ENCODE measurements around the gene ARIH2. TPM values are rescaled to one million over a fixed set of nuclear protein-coding genes. Genes with fewer than 3 reads are reported as not detected.

ARIH2 gene
- total and polyA plus RNA-seq, 2 of the 4 experiments (the other 2 are of a cell fraction): 62.3 to 93.7 TPM

- no peak overlapping the region for H2BK120ac ChIP-seq (ENCODE audit: low read depth, low read length)
- H3K18ac ChIP-seq (ENCODE audit: low read depth, low read length): no peak overlapping the region
- H4K5ac ChIP-seq (ENCODE audit: low read depth, low read length): no peak overlapping the region
- ChIA-PET POLR2A (ENCODE audit: unreplicated experiment) (no interaction called here), CTCF (no interaction called here)
- peaks cover 8% of the 10 kb centered on the region for H4K20me1 ChIP-seq (ENCODE audit: insufficient read depth, low read length)
- H3K56ac ChIP-seq (ENCODE audit: extremely low read depth, insufficient read depth, low read length): no peak overlapping the region
- intact Hi-C loops (cut with micrococcal nuclease): no loop called here
- ATAC-seq (ENCODE audit: low read depth) (no peak; the same call in 1 of the 2 replicates), DNase-seq (no peak)
- no peak overlapping the region for H3K4ac ChIP-seq (ENCODE audit: low read depth, low read length)
- H3K79me1 ChIP-seq (ENCODE audit: low read depth in 1 of 2, low read length in 2 of 2): peaks cover 16 to 62% of the 10 kb centered on the region in 2 experiments
- in situ Hi-C loops (cut with MboI; ENCODE audit: low sequenced_read_pairs): no loop called here
- no peak overlapping the region for H4K91ac ChIP-seq (ENCODE audit: insufficient read depth, low read depth, low read length)
- H3K27me3 ChIP-seq (ENCODE audit: control insufficient read depth, insufficient read depth, low read length): no peaks in the 10 kb centered on the region
- no TSS peak for BruUV-seq (replicated peaks)
- no peak overlapping the region for H3K14ac ChIP-seq (replicated peaks; ENCODE audit: low read depth, low read length)
- no peaks in the 10 kb centered on the region for H3K4me1 ChIP-seq (ENCODE audit: control insufficient read depth, insufficient read depth, low read length)
- H3K23ac ChIP-seq (ENCODE audit: low read depth, low read length): no peak overlapping the region
- TF ChIP-seq CTCF (conservative IDR thresholded peaks at IDR 0.05; ENCODE audit: low read depth, low read length) (no peak), CHD1 (IDR thresholded peaks at IDR 0.05; ENCODE audit: low read depth, low read length) (no peak), POLR2A (IDR thresholded peaks at IDR 0.05; ENCODE audit: low read depth, low read length) (no peak), RFX5 (IDR thresholded peaks at IDR 0.05; ENCODE audit: low read depth, low read length) (no peak), SMC3 (IDR thresholded peaks at IDR 0.05; ENCODE audit: low read depth, low read length) (no peak), BHLHE40 (IDR thresholded peaks at IDR 0.05; ENCODE audit: low read depth, low read length) (no peak), MAZ (IDR thresholded peaks at IDR 0.05; ENCODE audit: borderline replicate concordance, low read depth, low read length) (no peak), MXI1 (IDR thresholded peaks at IDR 0.05; ENCODE audit: borderline replicate concordance, low read depth, low read length) (no peak), USF2 (IDR thresholded peaks at IDR 0.05; ENCODE audit: low read depth, low read length) (no peak), RAD21 (IDR thresholded peaks at IDR 0.05; ENCODE audit: low read length) (no peak), NFE2L2 (IDR thresholded peaks at IDR 0.05; ENCODE audit: low read depth, low read length) (no peak), MAFK (IDR thresholded peaks at IDR 0.05; ENCODE audit: low read depth, low read length) (no peak), ELK1 (IDR thresholded peaks at IDR 0.05; ENCODE audit: borderline replicate concordance, low read depth, low read length) (no peak), RCOR1 (IDR thresholded peaks at IDR 0.05; ENCODE audit: insufficient replicate concordance, low read length) (no peak), CEBPB (IDR thresholded peaks at IDR 0.05; ENCODE audit: low read depth, low read length) (no peak), FOS (IDR thresholded peaks at IDR 0.05; ENCODE audit: low read depth, low read length) (no peak)
- no peak overlapping the region for H3K27ac ChIP-seq (ENCODE audit: insufficient read depth, low read length)
- dilution Hi-C loops (cut with HindIII; ENCODE audit: low sequenced_read_pairs, unreplicated experiment): no loop called here
- H3K4me2 ChIP-seq (ENCODE audit: low read depth, low read length): no peak overlapping the region
- no peak overlapping the region for H2BK15ac ChIP-seq (ENCODE audit: low read depth, low read length)
- H2AK5ac ChIP-seq (ENCODE audit: low read depth, low read length): no peak overlapping the region
- no peak overlapping the region for H2BK20ac ChIP-seq (ENCODE audit: low read depth, low read length)
- H3K9me1 ChIP-seq (ENCODE audit: insufficient read depth, low read length): peaks cover 7% of the 10 kb centered on the region
- peaks cover 19% of the 10 kb centered on the region for H3K36me3 ChIP-seq (ENCODE audit: control insufficient read depth, insufficient read depth, low read length)
- no peak overlapping the region for H3K9ac ChIP-seq (ENCODE audit: low read depth, low read length)
- H2AK9ac ChIP-seq (replicated peaks; ENCODE audit: low read depth, low read length, poor library complexity): no peak overlapping the region
- no peaks in the 10 kb centered on the region for H3K9me3 ChIP-seq (ENCODE audit: control insufficient read depth, insufficient read depth, low read length)
- no peak overlapping the region for H2BK5ac ChIP-seq (ENCODE audit: low read depth, low read length, poor library complexity, severe bottlenecking)
- 100% methylated on average over 1 of the region's 2 CpGs; no CpG with 5 or more reads in 1 of the 2 experiments for WGBS, 2 experiments (ENCODE audit: extremely low coverage in 2 of 2, insufficient read length in 1 of 2)
- no peak overlapping the region for H4K8ac ChIP-seq (ENCODE audit: low read depth in 2 of 2, low read length in 2 of 2)
- H2AFZ ChIP-seq (replicated peaks; ENCODE audit: low read length, poor library complexity): no peak overlapping the region
- no peak overlapping the region for H3K4me3 ChIP-seq (ENCODE audit: insufficient read depth, low read depth, low read length)
Measured at GRCh38 chr3:48957006-48957705, 38.5 kb downstream of the ARIH2 start.

Data from IMR-90 (cell line).